Cardiac muscle cell (in vitro differentiated cells and primary cell): ENCODE data around the gene SLC35A2. TPM values are rescaled to one million over a fixed set of nuclear protein-coding genes. Genes with fewer than 3 reads are reported as not detected.

Experiments used
- polyA plus RNA-seq: library from polyadenylated mRNA; unstranded; fragments of >200 nt; fragmentation: Nextera tagmentation; extraction: Ambion mirVana; gene quantifications from 2 replicates; pipeline ENCODE4 v1.2.1, GENCODE V29; 2016
- total RNA-seq: library from RNA; depleted of rRNA; stranded (reverse); fragments of >200 nt; gene quantifications from 2 replicates; pipeline ENCODE4 v1.2.3, GENCODE V29; 2016

SLC35A2 gene
- total and polyA plus RNA-seq, 2 experiments from 2014 or later, result 22.2 to 41.8 TPM

Other genes with a start within 250 kb of the SLC35A2 start
- gene WAS, start 227.8 kb downstream of the SLC35A2 start, total RNA-seq, result 1.9 TPM in 2 replicates
- 1.7 and 4.3 TPM in 2 replicates for gene WAS, start 227.8 kb downstream of the SLC35A2 start, polyA plus RNA-seq
- gene SUV39H1, start 214.9 kb downstream of the SLC35A2 start, total RNA-seq, result 5.5 and 8.1 TPM in 2 replicates
- 6.7 and 6.9 TPM in 2 replicates for gene SUV39H1, start 214.9 kb downstream of the SLC35A2 start, polyA plus RNA-seq
- gene GLOD5, start 149.9 kb downstream of the SLC35A2 start, total RNA-seq, result not detected in 2 replicates
- gene GLOD5, start 149.9 kb downstream of the SLC35A2 start, polyA plus RNA-seq, result not detected in 2 replicates
- gene GATA1, start 125.1 kb downstream of the SLC35A2 start, total RNA-seq, result not detected in 2 replicates
- 0.15 and 0.17 TPM in 2 replicates for gene GATA1, start 125.1 kb downstream of the SLC35A2 start, polyA plus RNA-seq
- 143 and 162 TPM in 2 replicates for gene HDAC6, start 109.6 kb downstream of the SLC35A2 start, total RNA-seq
- 105 and 114 TPM in 2 replicates for gene HDAC6, start 109.6 kb downstream of the SLC35A2 start, polyA plus RNA-seq
- gene ERAS, start 85.1 kb downstream of the SLC35A2 start, total RNA-seq, result not detected in 2 replicates
- gene ERAS, start 85.1 kb downstream of the SLC35A2 start, polyA plus RNA-seq, result 0.17 TPM in 1 of 2 replicates, not detected in the other
- gene PCSK1N, start 76.0 kb downstream of the SLC35A2 start, total RNA-seq, result 7.1 and 8.5 TPM in 2 replicates
- gene PCSK1N, start 76.0 kb downstream of the SLC35A2 start, polyA plus RNA-seq, result 5.4 and 8.7 TPM in 2 replicates
- 127 and 152 TPM in 2 replicates for gene TIMM17B, start 13.9 kb downstream of the SLC35A2 start, total RNA-seq
- gene TIMM17B, start 13.9 kb downstream of the SLC35A2 start, polyA plus RNA-seq, result 219 and 264 TPM in 2 replicates
- 62.8 and 74.8 TPM in 2 replicates for gene PQBP1, start 13.7 kb downstream of the SLC35A2 start, total RNA-seq
- gene PQBP1, start 13.7 kb downstream of the SLC35A2 start, polyA plus RNA-seq, result 75.3 and 114 TPM in 2 replicates
- 18.5 and 25.2 TPM in 2 replicates for gene PIM2, start 7.4 kb upstream of the SLC35A2 start, total RNA-seq
- 20.7 and 38.4 TPM in 2 replicates for gene PIM2, start 7.4 kb upstream of the SLC35A2 start, polyA plus RNA-seq
- 40.2 and 56.6 TPM in 2 replicates for gene OTUD5, start 46.0 kb upstream of the SLC35A2 start, total RNA-seq
- gene OTUD5, start 46.0 kb upstream of the SLC35A2 start, polyA plus RNA-seq, result 47.8 and 55.6 TPM in 2 replicates
- gene KCND1, start 60.2 kb upstream of the SLC35A2 start, total RNA-seq, result 1.1 and 2.6 TPM in 2 replicates
- gene KCND1, start 60.2 kb upstream of the SLC35A2 start, polyA plus RNA-seq, result 2.3 and 3.1 TPM in 2 replicates
- gene GRIPAP1, start 90.6 kb upstream of the SLC35A2 start, total RNA-seq, result 34.7 and 67.3 TPM in 2 replicates
- gene GRIPAP1, start 90.6 kb upstream of the SLC35A2 start, polyA plus RNA-seq, result 44.8 and 65.4 TPM in 2 replicates
- gene TFE3, start 131.7 kb upstream of the SLC35A2 start, total RNA-seq, result 30.0 and 55.0 TPM in 2 replicates
- 32.1 and 40.9 TPM in 2 replicates for gene TFE3, start 131.7 kb upstream of the SLC35A2 start, polyA plus RNA-seq
- 6.2 and 7.8 TPM in 2 replicates for gene CCDC120, start 147.4 kb upstream of the SLC35A2 start, total RNA-seq
- gene CCDC120, start 147.4 kb upstream of the SLC35A2 start, polyA plus RNA-seq, result 5.4 and 10.8 TPM in 2 replicates
- gene PRAF2, start 162.4 kb upstream of the SLC35A2 start, total RNA-seq, result 22.9 and 30.3 TPM in 2 replicates
- gene PRAF2, start 162.4 kb upstream of the SLC35A2 start, polyA plus RNA-seq, result 56.2 and 76.7 TPM in 2 replicates
- gene WDR45, start 168.2 kb upstream of the SLC35A2 start, total RNA-seq, result 51.4 and 54.6 TPM in 2 replicates
- 58.6 and 62.3 TPM in 2 replicates for gene WDR45, start 168.2 kb upstream of the SLC35A2 start, polyA plus RNA-seq
- gene GPKOW, start 212.1 kb upstream of the SLC35A2 start, total RNA-seq, result 37.3 and 38.4 TPM in 2 replicates
- gene GPKOW, start 212.1 kb upstream of the SLC35A2 start, polyA plus RNA-seq, result 23.2 and 28.7 TPM in 2 replicates